Spleen (tissue), 11 donors: Measurements from ENCODE around the gene FSCN2. TPM values are rescaled to one million over a fixed set of nuclear protein-coding genes. Genes with fewer than 3 reads are reported as not detected.

Experiments used
- DNase-seq: peaks from one replicate; pipeline ENCODE4 v3.0.0-alpha.2; 2020
- H3K27ac ChIP-seq, 8 donors: fragments of 200-600 bp; sonication (generic) in 7 of 8; 1 replicate in 4 of 8; 2 replicates in 4 of 8; pipeline versions ENCODE4 v1.5.0 to v1.8.0; 2016 to 2021; ENCODE audit warnings: inconsistent platforms in 4 of 8, mild to moderate bottlenecking in 4 of 8, moderate library complexity in 1 of 8
- H3K27me3 ChIP-seq, 7 donors: fragments of 200-600 bp; sonication (generic) in 6 of 7; replicated peaks in 1 of 7; 1 replicate in 4 of 7; 2 replicates in 3 of 7; pipeline versions ENCODE4 v1.5.0 to v1.8.0; 2016 to 2021; ENCODE audit warnings: inconsistent platforms in 3 of 7, mild to moderate bottlenecking in 1 of 7
- H3K36me3 ChIP-seq, 6 donors: fragments of 200-600 bp; sonication (generic) in 5 of 6; 1 replicate in 4 of 6; 2 replicates in 2 of 6; pipeline versions ENCODE4 v1.5.0 to v1.8.0; 2016 to 2021; ENCODE audit warnings: inconsistent platforms in 2 of 6
- H3K4me1 ChIP-seq, 6 donors: fragments of 200-600 bp; sonication (generic) in 5 of 6; 1 replicate in 3 of 6; 2 replicates in 3 of 6; pipeline versions ENCODE4 v1.5.0 to v1.8.0; 2016 to 2021; ENCODE audit warnings: inconsistent platforms in 3 of 6
- H3K4me3 ChIP-seq, 8 donors: fragments of 200-600 bp; sonication (generic) in 7 of 8; 1 replicate in 4 of 8; 2 replicates in 4 of 8; pipeline versions ENCODE4 v1.5.0 to v1.8.0; 2016 to 2021; ENCODE audit warnings: inconsistent platforms in 4 of 8, mild to moderate bottlenecking in 4 of 8, moderate library complexity in 2 of 8
- H3K9me3 ChIP-seq, 8 donors: fragments of 200-600 bp; sonication (generic) in 7 of 8; 1 replicate in 4 of 8; 2 replicates in 4 of 8; pipeline versions ENCODE4 v1.5.0 to v1.8.0; 2016 to 2021; ENCODE audit warnings: inconsistent platforms in 4 of 8
- CTCF ChIP-seq, 11 experiments: fragments of 200-600 bp in 7 of 11; fragments of 450-650 bp in 4 of 11; sonication (generic) in 4 of 11; IDR thresholded peaks in 8 of 11; conservative IDR thresholded peaks in 3 of 11; 1 replicate in 7 of 11; 2 replicates in 4 of 11; pipeline versions ENCODE4 v1.4.0 to v1.8.0; 2016 to 2021; ENCODE audit warnings: antibody characterized with exemption in 11 of 11, inconsistent platforms in 4 of 11, mild to moderate bottlenecking in 1 of 11
- POLR2A ChIP-seq, 3 donors: fragments of 450-650 bp; IDR thresholded peaks; one replicate each; pipeline ENCODE4 v1.5.1; 2017; ENCODE audit warnings: antibody characterized with exemption in 3 of 3, mild to moderate bottlenecking in 1 of 3
- POLR2AphosphoS5 ChIP-seq, 3 donors: sonication (generic); formaldehyde crosslinking; IDR thresholded peaks; one replicate each; pipeline ENCODE4 v1.5.1; 2017; ENCODE audit warnings: antibody characterized with exemption in 3 of 3
- WGBS, 5 donors: extraction: QIAGEN DNeasy Blood & Tissue Kit in 3 of 5; methylation state at CpG; one replicate each; pipeline versions ENCODE4 v1.1.5 to v1.1.7; 2013 to 2018; 5-methylcytosine and 5-hydroxymethylcytosine counted together
- intact Hi-C: fragments of 100-400 bp; cut with DNase I; formaldehyde crosslinking; loops from one replicate; pipeline ENCODE4 v1.15.0; 2023; ENCODE audit warnings: low total_unique reads
- polyA plus RNA-seq, 3 donors: library from polyadenylated mRNA; stranded (reverse); fragments of 200-250 nt; gene quantifications; one replicate each; pipeline ENCODE4 v1.2.1, GENCODE V29; 2013
- total RNA-seq, 7 donors: library from RNA; depleted of rRNA in 3 of 7; stranded (reverse); fragments of >200 nt in 3 of 7; fragmentation: NEBNext Ultra II Directional in 4 of 7; extraction: Animal tissue kit (Norgen Biotek cat#: 25700) in 4 of 7; gene quantifications; one replicate each; pipeline versions ENCODE4 v1.1.0 to v1.2.1, GENCODE V29; 2016 to 2021
- donor health status: healthy with polysubstance abuse.
- donor health status: DM: no; HTN: no; CAD: no; lungs with moderate emphysema.
- donor health status: DM: no; HTN: no; CAD: no.
- donor health status: Bipolar disorder and iron deficiency.
- donor health status: healthy.
- donor health status: DM: no; HTN: no; CAD: no.
- donor health status: DM: yes; HTN: yes; CAD: no.

The FSCN2 gene
- total and polyA plus RNA-seq, 10 donors: 0.41 to 4.0 (median 2.4) TPM

- no peaks in the 10 kb centered on the region for H3K27me3 ChIP-seq
- WGBS, 5 donors: 59 to 88% (median 75%) methylated on average over 9 to 10 of the region's 10 CpGs
- H3K9me3 ChIP-seq: no peaks in the 10 kb centered on the region
- TF ChIP-seq POLR2AphosphoS5 (IDR thresholded peaks at IDR 0.05): no peak
- TF ChIP-seq CTCF (IDR thresholded peaks at IDR 0.05 in 8 of 11, conservative IDR thresholded peaks at IDR 0.05 in 3 of 11): no peak
- no peak for TF ChIP-seq POLR2A (IDR thresholded peaks at IDR 0.05)
- intact Hi-C loops: no loop called here
- no peak for DNase-seq
- H3K4me1 ChIP-seq: peaks cover 8 to 88% (median 45%) of the 10 kb centered on the region in 6 donors
- no peak overlapping the region for H3K4me3 ChIP-seq
- H3K27ac ChIP-seq: peak overlapping the region in 4 of 8 donors; percentile 3 to 82 (median 54)
- H3K36me3 ChIP-seq: peaks cover 0 to 100% (median 82%) of the 10 kb centered on the region in 6 donors
Measured at GRCh38 chr17:81563861-81564586, 35.8 kb downstream of the FSCN2 start.

GRCh38 chr17:81564778-81565177, 36.6 kb downstream of the FSCN2 start:
- 88 to 90% (median 90%) methylated on average over 17 of the region's 17 CpGs for WGBS, 5 donors
- TF ChIP-seq CTCF (IDR thresholded peaks at IDR 0.05 in 8 of 11, conservative IDR thresholded peaks at IDR 0.05 in 3 of 11) (no peak), POLR2AphosphoS5 (IDR thresholded peaks at IDR 0.05) (peak in 1 of 3 donors; percentile 57), POLR2A (IDR thresholded peaks at IDR 0.05) (no peak)
- Histone ChIP-seq H3K27me3 (no peaks in the 10 kb centered on the region), H3K4me1 (peaks cover 8 to 81% (median 45%) of the 10 kb centered on the region in 6 donors), H3K27ac (peak overlapping the region in 3 of 8 donors; percentile 50 to 82 (median 57)), H3K4me3 (no peak overlapping the region), H3K36me3 (peaks cover 0 to 100% (median 83%) of the 10 kb centered on the region in 6 donors), H3K9me3 (no peaks in the 10 kb centered on the region)
- DNase-seq: no peak
- intact Hi-C loops: no loop called here

- Histone ChIP-seq H3K9me3 (no peaks in the 10 kb centered on the region), H3K4me1 (peaks cover 8 to 76% (median 44%) of the 10 kb centered on the region in 6 donors), H3K4me3 (no peak overlapping the region), H3K27me3 (no peaks in the 10 kb centered on the region), H3K27ac (peak overlapping the region in 5 of 8 donors; percentile 50 to 82 (median 64)), H3K36me3 (peaks cover 0 to 100% (median 83%) of the 10 kb centered on the region in 6 donors)
- no peak for TF ChIP-seq POLR2A (IDR thresholded peaks at IDR 0.05)
- TF ChIP-seq CTCF (IDR thresholded peaks at IDR 0.05 in 8 of 11, conservative IDR thresholded peaks at IDR 0.05 in 3 of 11): no peak
- peak in 1 of 3 donors; percentile 30 for TF ChIP-seq POLR2AphosphoS5 (IDR thresholded peaks at IDR 0.05)
- no peak for DNase-seq
- WGBS, 5 donors: 88 to 97% (median 92%) methylated on average over 13 to 16 of the region's 16 CpGs
- intact Hi-C loops: no loop called here
Measured at GRCh38 chr17:81565231-81565630, 37.1 kb downstream of the FSCN2 start.

- H3K36me3 ChIP-seq: peaks cover 0 to 100% (median 89%) of the 10 kb centered on the region in 6 donors
- peak overlapping the region; percentile 19 to 82 (median 64) for H3K27ac ChIP-seq
- no peak overlapping the region for H3K4me3 ChIP-seq
- no peak for DNase-seq
- peaks cover 8 to 63% (median 31%) of the 10 kb centered on the region in 6 donors for H3K4me1 ChIP-seq
- TF ChIP-seq POLR2A (IDR thresholded peaks at IDR 0.05): no peak
- peak in 1 of 3 donors; percentile 34 for TF ChIP-seq POLR2AphosphoS5 (IDR thresholded peaks at IDR 0.05)
- TF ChIP-seq CTCF (IDR thresholded peaks at IDR 0.05 in 8 of 11, conservative IDR thresholded peaks at IDR 0.05 in 3 of 11): no peak
- H3K27me3 ChIP-seq: no peaks in the 10 kb centered on the region
- intact Hi-C loops: no loop called here
- 13 to 22% (median 17%) methylated on average over 8 of the region's 8 CpGs for WGBS, 5 donors
- no peaks in the 10 kb centered on the region for H3K9me3 ChIP-seq
Measured at GRCh38 chr17:81566461-81567126, 38.4 kb downstream of the FSCN2 start.
